NCI-H187 treated with DMSO at 0.1 percent for 48 hours (cell line): ENCODE results near the gene DENND11.

Experiments used
- DNase-seq: peaks from one replicate; lab custom pipeline; 2025; lab: John Stamatoyannopoulos, UW

Gene DENND11

DNA sequence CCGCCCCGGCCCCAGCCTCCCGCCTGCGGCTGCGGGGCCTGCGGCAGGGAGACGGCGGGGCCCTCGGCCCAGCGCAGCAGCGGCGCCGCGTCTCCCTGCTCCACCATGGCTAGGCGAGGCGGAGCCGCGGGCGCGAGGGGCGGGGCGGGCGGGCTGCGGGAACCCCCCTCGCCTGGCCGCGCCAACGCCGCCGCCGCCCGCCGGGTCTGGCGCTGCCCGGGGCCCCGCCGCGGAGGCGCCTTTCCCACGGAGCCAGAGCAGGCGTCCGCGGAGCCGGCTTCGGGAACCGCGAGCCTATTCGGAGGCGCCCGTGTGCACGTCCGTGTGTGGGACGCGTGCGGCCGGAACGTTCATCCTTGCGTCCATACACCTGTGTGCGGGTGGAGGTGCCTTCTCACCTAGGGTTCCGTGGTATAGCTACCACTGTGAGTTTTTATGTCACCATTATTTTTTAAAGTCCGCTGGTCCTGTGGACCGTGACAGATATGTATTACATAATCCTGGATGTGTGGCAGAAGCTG is at the start of gene DENND11:
Gene DENND11 (minus strand): TSS at position 120 of the 521 bp plus-strand sequence. CDS start 13 bp downstream, at position 107.
- no peak for DNase-seq

DNA sequence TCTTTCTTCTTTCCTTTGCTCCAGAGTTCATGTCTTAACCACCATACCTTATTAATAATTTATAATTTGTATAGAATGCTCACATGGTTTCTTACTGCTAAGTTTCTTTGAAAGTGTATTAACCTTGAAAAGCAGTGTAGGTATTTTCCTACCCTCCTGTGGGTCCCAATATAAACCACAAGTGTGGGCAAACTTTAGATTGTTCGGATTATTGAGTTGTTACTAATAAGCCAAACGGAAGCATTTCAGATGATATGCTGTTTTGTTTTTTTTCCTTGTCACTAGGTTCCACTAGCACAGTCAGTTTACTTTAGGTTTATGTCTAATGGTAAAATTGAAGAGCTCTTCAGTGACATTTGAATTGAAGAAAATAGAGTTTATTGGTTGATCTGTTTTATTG is 46.4 kb upstream of the DENND11 start:
- no peak for DNase-seq

DNA sequence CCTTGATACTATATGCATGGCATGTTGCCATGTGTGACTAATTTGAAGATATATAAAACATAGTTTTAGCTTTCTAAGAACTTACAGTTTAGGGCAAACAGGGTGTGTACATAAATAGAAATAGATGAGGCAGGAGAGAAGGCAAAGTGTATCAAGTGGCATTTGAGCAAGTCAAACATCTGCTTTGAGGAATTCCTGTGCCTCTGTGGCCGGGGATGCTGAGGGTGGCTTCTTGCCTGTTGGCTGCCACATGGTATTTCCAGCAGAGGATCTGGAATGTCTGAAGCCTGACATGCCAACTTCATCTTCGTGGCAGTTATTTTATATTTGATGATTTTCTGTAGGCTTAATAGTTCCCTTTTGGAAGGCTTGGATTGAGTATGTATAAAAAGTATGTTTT is 42.2 kb upstream of the DENND11 start:
- no peak for DNase-seq

- no peak for DNase-seq
Observed at GRCh38 chr7:141742229-141742628, 40.3 kb upstream of the DENND11 start.

DNA sequence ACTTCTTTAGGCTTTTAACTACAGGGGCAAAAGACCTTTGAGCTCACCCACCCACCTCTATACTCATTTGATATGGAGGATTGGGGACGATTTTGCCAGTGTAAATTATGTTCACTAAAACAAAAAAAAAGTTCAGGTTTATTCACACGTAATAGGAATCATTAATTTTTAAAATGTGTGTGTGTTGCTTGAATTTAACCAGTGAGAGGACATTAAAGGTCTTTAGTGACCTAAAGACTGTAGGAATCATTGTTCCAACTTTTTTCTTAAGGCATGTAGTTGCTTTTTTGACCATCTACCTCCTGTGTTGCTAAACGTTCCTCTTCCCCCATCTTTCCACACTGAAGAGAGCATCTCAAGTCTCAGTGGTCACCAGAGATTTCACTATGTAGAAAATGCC is 37.3 kb upstream of the DENND11 start:
- DNase-seq = no peak

GRCh38 chr7:141738592-141739013 is 36.6 kb upstream of the DENND11 start:
- no peak for DNase-seq

GRCh38 chr7:141737836-141738591 is 36.0 kb upstream of the DENND11 start, which contains the start of gene SSBP1:
Gene SSBP1 (plus strand): TSS chr7:141738358. CDS start chr7:141739167, 809 bp downstream.
- peak; percentile 88 for DNase-seq

DNA sequence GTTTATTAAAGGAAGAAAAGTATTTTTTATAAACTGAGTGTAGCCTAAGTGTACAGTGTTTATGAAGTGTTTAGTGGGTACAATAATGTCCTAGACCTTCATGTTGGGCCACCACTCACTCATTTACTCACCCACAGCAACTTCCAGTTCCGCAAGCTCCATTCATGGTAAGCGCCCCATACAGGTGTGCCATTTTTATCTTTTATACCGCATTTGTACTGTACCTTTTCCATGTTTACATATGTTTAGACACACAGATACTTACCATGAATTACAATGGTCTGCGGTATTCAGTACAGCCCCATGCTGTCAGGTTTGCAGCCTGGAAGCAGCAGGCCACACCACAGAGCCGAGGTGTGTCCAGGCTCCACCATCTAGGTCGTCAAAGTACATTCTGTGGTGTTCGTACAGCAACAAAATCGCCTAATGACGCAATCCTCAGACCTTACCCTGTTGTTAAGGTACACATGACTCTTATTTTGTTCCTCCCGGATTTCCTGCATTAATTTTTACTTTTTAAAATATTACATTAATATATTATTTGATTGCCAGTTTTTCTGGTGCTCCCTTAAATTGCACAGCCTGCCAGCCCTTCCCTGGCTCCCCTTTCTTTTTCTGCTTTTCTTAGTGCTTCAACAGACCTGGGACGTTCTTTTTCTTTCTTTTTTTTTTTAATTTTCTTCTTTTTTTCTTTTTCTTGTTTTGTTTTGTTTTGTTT is 35.3 kb upstream of the DENND11 start:
- no peak for DNase-seq

- no peak for DNase-seq
Observed at GRCh38 chr7:141731476-141732149, 29.6 kb upstream of the DENND11 start.

- no peak for DNase-seq
Observed at GRCh38 chr7:141729020-141729419, 27.1 kb upstream of the DENND11 start.

GRCh38 chr7:141722529-141722928 is 20.6 kb upstream of the DENND11 start:
- DNase-seq = no peak

- no peak for DNase-seq
Observed at GRCh38 chr7:141717450-141717849, 15.5 kb upstream of the DENND11 start.

DNA sequence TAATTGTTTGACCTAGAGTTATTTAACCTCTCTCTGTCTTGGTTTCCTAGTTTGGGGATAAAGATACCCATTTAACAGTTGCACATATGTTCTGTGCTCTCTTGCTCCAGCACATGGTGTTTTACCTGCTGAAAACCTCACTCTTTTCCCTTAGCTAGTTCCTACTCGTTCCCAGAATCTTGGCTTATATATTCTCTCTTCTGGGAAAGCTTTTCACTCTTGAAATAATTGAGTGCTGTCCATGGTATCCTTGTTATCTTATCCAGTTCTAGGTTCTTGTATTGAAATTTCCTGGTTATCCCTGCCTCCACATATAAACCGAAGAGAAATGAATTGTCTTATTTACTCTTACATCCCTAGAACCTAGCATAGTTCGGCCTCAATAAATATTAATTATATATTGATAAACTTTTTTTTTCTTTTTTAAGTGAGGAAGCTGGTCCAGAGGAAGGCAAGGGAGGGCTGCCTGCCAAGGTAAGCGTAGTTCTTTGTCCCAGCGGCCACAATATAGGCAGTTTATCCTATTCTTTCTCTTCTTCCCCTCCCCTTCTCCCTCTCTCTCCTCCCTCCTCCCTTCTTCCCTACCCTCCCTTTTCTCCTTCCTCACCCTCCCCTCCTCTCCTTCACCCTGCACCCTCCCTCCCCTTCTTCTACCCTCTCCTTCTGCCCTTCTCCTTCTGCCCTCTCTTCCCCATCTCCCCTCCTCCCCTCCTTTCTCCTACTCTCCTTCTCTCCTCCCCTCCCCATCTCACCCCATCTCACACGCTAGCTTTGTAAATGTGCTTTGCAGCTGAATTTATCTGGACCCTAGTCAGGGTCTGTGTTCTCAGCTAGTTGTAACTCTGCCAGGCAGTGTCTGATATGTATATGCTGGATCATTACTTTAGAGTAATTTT is 14.1 kb upstream of the DENND11 start:
- DNase-seq = no peak

GRCh38 chr7:141715018-141715417 is 13.1 kb upstream of the DENND11 start:
- no peak for DNase-seq

GRCh38 chr7:141714571-141714970 is 12.6 kb upstream of the DENND11 start:
- no peak for DNase-seq

DNA sequence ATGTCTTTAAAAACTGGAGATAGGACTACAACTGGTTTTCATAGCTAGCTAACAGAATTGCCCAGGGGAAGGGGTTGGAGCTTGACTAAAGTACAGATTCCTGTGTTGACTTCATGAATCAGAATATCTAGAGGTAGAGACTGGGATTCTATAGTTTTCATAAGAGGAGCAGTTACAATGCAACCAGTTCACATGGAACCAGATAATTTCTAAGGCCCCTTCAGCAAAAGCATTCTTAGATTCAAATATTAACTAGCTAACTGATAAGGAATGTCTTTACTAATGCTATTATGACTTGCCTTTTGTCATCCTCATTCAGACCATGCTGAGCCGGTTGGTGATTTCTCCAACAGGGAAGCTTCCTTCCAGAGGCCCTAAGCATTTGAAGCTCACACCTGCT is 11.9 kb upstream of the DENND11 start:
- DNase-seq = no peak

DNA sequence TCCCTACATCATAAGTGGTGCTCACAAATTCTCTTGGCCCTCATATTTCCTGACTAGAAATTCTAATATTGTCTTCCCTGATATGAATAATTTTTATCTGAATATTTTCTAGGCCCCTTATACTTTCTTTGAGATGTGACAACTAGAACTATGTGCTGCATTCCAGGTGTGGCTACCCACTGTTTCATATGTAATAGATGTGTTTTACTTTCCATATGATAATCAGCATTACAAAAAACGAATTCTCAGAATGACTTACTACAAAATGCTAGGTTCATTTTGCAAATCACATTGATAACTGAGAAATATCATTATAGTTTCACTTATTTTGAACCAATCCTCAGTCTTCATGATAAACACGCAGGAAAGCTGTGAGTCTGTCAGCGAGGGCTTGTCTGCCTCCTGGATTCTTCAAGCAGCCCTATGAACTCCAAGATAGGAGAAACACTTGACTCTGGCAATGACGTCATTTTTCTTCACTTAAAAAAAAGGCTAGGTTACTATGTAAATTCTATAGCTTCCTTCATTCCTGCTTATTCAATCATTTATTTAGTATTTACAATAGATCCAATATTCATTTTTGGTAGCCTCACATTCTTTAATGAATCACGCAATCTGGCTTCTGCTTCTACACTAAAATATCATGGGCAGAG is 10.8 kb upstream of the DENND11 start:
- no peak for DNase-seq

DNA sequence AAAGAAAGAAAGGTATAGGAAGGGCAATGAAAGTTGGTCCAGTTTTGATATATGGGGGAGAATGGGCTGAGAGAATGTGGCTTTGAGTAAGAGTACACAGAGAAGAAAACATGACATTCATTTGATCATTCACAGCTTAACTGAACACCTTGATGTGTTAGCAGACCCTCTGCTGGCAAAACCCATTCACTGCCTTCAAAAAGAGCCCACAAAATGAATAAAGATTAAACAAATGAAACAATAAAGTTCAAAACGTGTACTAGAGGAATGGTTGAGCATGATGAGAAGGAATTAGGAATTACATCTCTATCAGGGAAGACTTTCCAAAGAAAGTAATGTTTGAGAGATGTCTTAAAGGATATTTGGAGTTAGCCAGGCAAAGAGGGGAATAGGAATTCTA is 8.3 kb upstream of the DENND11 start:
- no peak for DNase-seq

GRCh38 chr7:141709749-141710148 is 7.8 kb upstream of the DENND11 start:
- DNase-seq = no peak

- no peak for DNase-seq
Observed at GRCh38 chr7:141709318-141709717, 7.4 kb upstream of the DENND11 start.

GRCh38 chr7:141708351-141708750 is 6.4 kb upstream of the DENND11 start, which contains the start of gene WEE2:
Gene WEE2 (plus strand): TSS chr7:141708353. CDS start chr7:141708759, 406 bp downstream.
- DNase-seq = no peak
